Right atrium auricular region (tissue), 2 donors: ENCODE measurements around the gene HS6ST2. TPM values are rescaled to one million over a fixed set of nuclear protein-coding genes. Genes with fewer than 3 reads are reported as not detected.

Experiments
- DNase-seq: peaks from one replicate; pipeline ENCODE4 v3.0.0-alpha.2; 2019; ENCODE audit warnings: low spot score
- H3K27ac ChIP-seq, 2 donors: fragments of 200-600 bp; sonication (generic); 1 replicate in 1 of 2; 2 replicates in 1 of 2; pipeline ENCODE4 v1.5.1; 2016 to 2019
- H3K27me3 ChIP-seq, 2 donors: fragments of 200-600 bp; sonication (generic); one replicate each; pipeline versions ENCODE4 v1.5.1 to v1.6.0; 2017 to 2019
- H3K36me3 ChIP-seq: fragments of 200-600 bp; sonication (generic); one replicate; pipeline ENCODE4 v1.5.1; 2016
- H3K4me1 ChIP-seq, 2 donors: fragments of 200-600 bp; sonication (generic); one replicate each; pipeline versions ENCODE4 v1.5.1 to v1.6.0; 2017 to 2019
- H3K4me3 ChIP-seq, 2 donors: fragments of 200-600 bp; sonication (generic); 1 replicate in 1 of 2; 2 replicates in 1 of 2; pipeline ENCODE4 v1.5.1; 2017 to 2019; ENCODE audit warnings: mild to moderate bottlenecking in 1 of 2, moderate library complexity in 1 of 2
- H3K9me3 ChIP-seq, 2 donors: fragments of 200-600 bp; sonication (generic); one replicate each; pipeline ENCODE4 v1.5.1; 2019
- CTCF ChIP-seq, 2 donors: fragments of 200-600 bp; sonication (generic); IDR thresholded peaks; one replicate each; pipeline ENCODE4 v1.5.1; 2019; ENCODE audit warnings: antibody characterized with exemption in 2 of 2
- total RNA-seq, 2 donors: library from RNA; depleted of rRNA; stranded (reverse); fragments of >200 nt; gene quantifications; one replicate each; pipeline ENCODE4 v1.1.0, GENCODE V29; 2016

The HS6ST2 gene
- total RNA-seq, 2 donors from 2014 or later = 0.26 to 0.39 TPM

- Histone ChIP-seq H3K27ac (no peak overlapping the region), H3K27me3 (no peaks in the 10 kb centered on the region), H3K4me1 (no peaks in the 10 kb centered on the region), H3K4me3 (no peak overlapping the region), H3K9me3 (no peaks in the 10 kb centered on the region), H3K36me3 (no peaks in the 10 kb centered on the region)
- TF ChIP-seq CTCF (IDR thresholded peaks at IDR 0.05) = no peak
- DNase-seq = no peak
Observed at GRCh38 chrX:132613801-132614200, 344.6 kb downstream of the HS6ST2 start.

GRCh38 chrX:132612821-132613564 is 345.4 kb downstream of the HS6ST2 start:
- Histone ChIP-seq H3K27me3 (no peaks in the 10 kb centered on the region), H3K4me3 (no peak overlapping the region), H3K4me1 (no peaks in the 10 kb centered on the region), H3K36me3 (no peaks in the 10 kb centered on the region), H3K27ac (no peak overlapping the region), H3K9me3 (no peaks in the 10 kb centered on the region)
- peak; percentile 41 to 65 for TF ChIP-seq CTCF (IDR thresholded peaks at IDR 0.05)
- no peak for DNase-seq

- Histone ChIP-seq H3K4me3 (no peak overlapping the region), H3K9me3 (no peaks in the 10 kb centered on the region), H3K27me3 (no peaks in the 10 kb centered on the region), H3K4me1 (no peaks in the 10 kb centered on the region), H3K36me3 (no peaks in the 10 kb centered on the region), H3K27ac (no peak overlapping the region)
- TF ChIP-seq CTCF (IDR thresholded peaks at IDR 0.05) = no peak
- DNase-seq = no peak
Observed at GRCh38 chrX:132610536-132610935, 347.9 kb downstream of the HS6ST2 start.

GRCh38 chrX:132609362-132609848 is 349.0 kb downstream of the HS6ST2 start:
- no peak for DNase-seq
- TF ChIP-seq CTCF (IDR thresholded peaks at IDR 0.05) = no peak
- Histone ChIP-seq H3K36me3 (no peaks in the 10 kb centered on the region), H3K4me1 (no peaks in the 10 kb centered on the region), H3K4me3 (no peak overlapping the region), H3K27me3 (no peaks in the 10 kb centered on the region), H3K27ac (no peak overlapping the region), H3K9me3 (no peaks in the 10 kb centered on the region)

- Histone ChIP-seq H3K4me1 (no peaks in the 10 kb centered on the region), H3K36me3 (no peaks in the 10 kb centered on the region), H3K9me3 (no peaks in the 10 kb centered on the region), H3K27ac (no peak overlapping the region), H3K4me3 (no peak overlapping the region), H3K27me3 (no peaks in the 10 kb centered on the region)
- no peak for DNase-seq
- no peak for TF ChIP-seq CTCF (IDR thresholded peaks at IDR 0.05)
Observed at GRCh38 chrX:132603700-132604286, 354.6 kb downstream of the HS6ST2 start.
